HEK293T (cell line): ENCODE results near the gene KLK8.

ENCODE experiments used
- ARNT ChIP-seq: fragments of 450-650 bp; IDR thresholded peaks from 2 replicates; pipeline ENCODE4 v1.6.1; 2017; ENCODE audit warnings: mild to moderate bottlenecking
- BHLHE40 ChIP-seq: fragments of 450-650 bp; IDR thresholded peaks from 2 replicates; pipeline ENCODE4 v1.6.1; 2016; ENCODE audit warnings: mild to moderate bottlenecking, moderate library complexity, borderline replicate concordance
- ELF4 ChIP-seq: fragments of 450-650 bp; IDR thresholded peaks from 2 replicates; pipeline ENCODE4 v1.6.1; 2017; ENCODE audit warnings: antibody characterized with exemption
- FOXA1 ChIP-seq: fragments of 450-650 bp; IDR thresholded peaks from 2 replicates; pipeline ENCODE4 v1.6.1; 2016; ENCODE audit warnings: mild to moderate bottlenecking
- FOXM1 ChIP-seq: fragments of 450-650 bp; IDR thresholded peaks from 2 replicates; pipeline ENCODE4 v1.6.1; 2017; ENCODE audit warnings: mild to moderate bottlenecking, borderline replicate concordance
- HDGF ChIP-seq: fragments of 450-650 bp; IDR thresholded peaks from 2 replicates; pipeline ENCODE4 v1.6.1; 2017; ENCODE audit warnings: antibody characterized with exemption, borderline replicate concordance
- PKNOX1 ChIP-seq: fragments of 450-650 bp; IDR thresholded peaks from 2 replicates; pipeline ENCODE4 v1.6.1; 2016
- SP1 ChIP-seq: fragments of 450-650 bp; IDR thresholded peaks from 2 replicates; pipeline ENCODE4 v1.6.1; 2017
- TARDBP ChIP-seq: fragments of 450-650 bp; IDR thresholded peaks from 2 replicates; pipeline ENCODE4 v1.6.1; 2016

GRCh38 chr19:50963381-50963780 is 38.0 kb downstream of the KLK8 start:
- TF ChIP-seq SP1, result no peak
- TF ChIP-seq BHLHE40, result no peak
- no peak for TF ChIP-seq FOXA1
- TF ChIP-seq HDGF, result no peak
- no peak for TF ChIP-seq PKNOX1
- TF ChIP-seq FOXM1, result no peak
- no peak for TF ChIP-seq TARDBP
- TF ChIP-seq ARNT, result no peak
- TF ChIP-seq ELF4, result no peak
